AG09319 (cell line): ENCODE results near the gene MRAP2.

Source experiments
- DNase-seq: peaks from one replicate; pipeline ENCODE4 v3.0.0-alpha.2; 2010; ENCODE audit warnings: low read depth; ENCODE audit errors: extremely low read depth
- CTCF ChIP-seq: IDR thresholded peaks from 2 replicates; pipeline ENCODE4 v1.5.1; 2011; ENCODE audit warnings: low read depth, mild to moderate bottlenecking, inconsistent platforms, low read length, moderate library complexity

MRAP2 gene

GRCh38 chr6:84035484-84035883, 1.9 kb downstream of the MRAP2 start:
- no peak for DNase-seq
- TF ChIP-seq CTCF, result no peak

- TF ChIP-seq CTCF, result no peak
Measured at GRCh38 chr6:84037425-84038089, 4.0 kb downstream of the MRAP2 start.

GRCh38 chr6:84042603-84043002, 9.0 kb downstream of the MRAP2 start:
- TF ChIP-seq CTCF, result no peak
- DNase-seq, result no peak

More at GRCh38 chr6:84037425-84038089, 4.0 kb downstream of the MRAP2 start:
- no peak for DNase-seq

GRCh38 chr6:84043555-84043954, 10.0 kb downstream of the MRAP2 start:
- DNase-seq, result no peak
- TF ChIP-seq CTCF, result no peak

- DNase-seq, result no peak
- TF ChIP-seq CTCF, result no peak
Measured at GRCh38 chr6:84046755-84047154, 13.2 kb downstream of the MRAP2 start.

- no peak for TF ChIP-seq CTCF
- no peak for DNase-seq
Measured at GRCh38 chr6:84048588-84048987, 15.0 kb downstream of the MRAP2 start.

GRCh38 chr6:84050408-84050807, 16.8 kb downstream of the MRAP2 start:
- DNase-seq, result no peak
- no peak for TF ChIP-seq CTCF
